H1 (cell line): ENCODE data around the gene SNRPB2. TPM values are rescaled to one million over a fixed set of nuclear protein-coding genes. Genes with fewer than 3 reads are reported as not detected.

ENCODE experiments used
- CTCF ChIA-PET: fragments of 300-600 bp; sonication (Branson Sonifier 250); formaldehyde crosslinking; loops from one replicate; lab custom pipeline; 2021; ENCODE audit not compliant: partially characterized antibody; lab: Charles Lee
- POLR2A ChIA-PET: fragments of 300-600 bp; sonication (Branson Sonifier 250); formaldehyde crosslinking; loops from one replicate; lab custom pipeline; 2021; ENCODE audit warnings: inconsistent platforms; ENCODE audit not compliant: partially characterized antibody; lab: Charles Lee
- DNase-seq, 2 experiments: peaks; one replicate each; pipeline versions ENCODE4 v3.0.0 to v3.0.0-alpha.2; 2010 to 2022; ENCODE audit warnings: low spot score in 2 of 2, low read depth in 1 of 2, mixed read lengths in 1 of 2
- FAIRE-seq: peaks from 2 replicates; lab custom pipeline; 2011; peaks lifted over from hg19 to GRCh38; lab: Jason Lieb, UNC
- H2AFZ ChIP-seq: 2 replicates; pipeline ENCODE4 v1.8.1; 2012; ENCODE audit warnings: low read length, inconsistent platforms
- H2AK5ac ChIP-seq: 2 replicates; pipeline ENCODE4 v1.6.1; 2013; ENCODE audit warnings: low read depth, low read length
- H2BK120ac ChIP-seq: replicated peaks from 2 replicates; pipeline ENCODE3; 2013; ENCODE audit warnings: low read depth, low read length, inconsistent platforms
- H2BK12ac ChIP-seq: 2 replicates; pipeline ENCODE4 v1.6.1; 2013; ENCODE audit warnings: low read depth, low read length
- H2BK15ac ChIP-seq: 2 replicates; pipeline ENCODE4 v1.6.1; 2013; ENCODE audit warnings: low read length
- H2BK20ac ChIP-seq: 2 replicates; pipeline ENCODE4 v1.6.1; 2013; ENCODE audit warnings: low read length
- H2BK5ac ChIP-seq: 2 replicates; pipeline ENCODE4 v1.6.1; 2013; ENCODE audit warnings: low read depth, low read length
- H3K14ac ChIP-seq: 2 replicates; pipeline ENCODE4 v1.6.1; 2013; ENCODE audit warnings: inconsistent platforms; ENCODE audit not compliant: insufficient read length
- H3K18ac ChIP-seq: 2 replicates; pipeline ENCODE4 v1.6.1; 2013; ENCODE audit warnings: low read length; ENCODE audit errors: extremely low read depth
- H3K23ac ChIP-seq: 2 replicates; pipeline ENCODE4 v1.6.1; 2013; ENCODE audit warnings: inconsistent platforms; ENCODE audit not compliant: insufficient read length
- H3K23me2 ChIP-seq: 2 replicates; pipeline ENCODE4 v1.6.1; 2013; ENCODE audit warnings: low read depth, low read length
- H3K27ac ChIP-seq: 2 replicates; pipeline ENCODE4 v1.6.1; 2011; ENCODE audit warnings: low read depth, low read length, inconsistent platforms
- H3K27me3 ChIP-seq, 4 experiments: replicated peaks in 1 of 4; 1 replicate in 1 of 4; 2 replicates in 3 of 4; pipeline versions ENCODE4 v1.6.1 to v1.8.1; 2011 to 2013; ENCODE audit warnings: low read length in 3 of 4, mild to moderate bottlenecking in 3 of 4, inconsistent platforms in 2 of 4, mixed read lengths in 2 of 4, moderate library complexity in 1 of 4; ENCODE audit not compliant: control insufficient read depth in 3 of 4, insufficient read depth in 3 of 4; ENCODE audit errors: extremely low read depth in 1 of 4
- H3K36me3 ChIP-seq, 4 experiments: 2 replicates each; pipeline versions ENCODE4 v1.6.1 to v1.8.1; 2011 to 2013; ENCODE audit warnings: mild to moderate bottlenecking in 4 of 4, low read length in 3 of 4, moderate library complexity in 2 of 4, control low read depth in 1 of 4, inconsistent platforms in 1 of 4; ENCODE audit not compliant: insufficient read depth in 4 of 4, control insufficient read depth in 2 of 4
- H3K4ac ChIP-seq: replicated peaks from 2 replicates; pipeline ENCODE3; 2013; ENCODE audit warnings: low read length, low read depth, mixed read lengths, inconsistent platforms; ENCODE audit not compliant: insufficient read length
- H3K4me1 ChIP-seq, 4 experiments: replicated peaks in 1 of 4; 1 replicate in 1 of 4; 2 replicates in 3 of 4; pipeline versions ENCODE4 v1.6.1 to v1.8.1; 2011 to 2013; ENCODE audit warnings: low read length in 3 of 4, inconsistent platforms in 2 of 4, mixed read lengths in 1 of 4; ENCODE audit not compliant: insufficient read depth in 4 of 4, control insufficient read depth in 3 of 4
- H3K4me2 ChIP-seq, 2 experiments: 2 replicates each; pipeline versions ENCODE4 v1.6.1 to v1.8.1; 2011 to 2013; ENCODE audit warnings: low read depth in 2 of 2, low read length in 2 of 2, control low read depth in 1 of 2, inconsistent platforms in 1 of 2, mild to moderate bottlenecking in 1 of 2; ENCODE audit not compliant: insufficient read depth in 1 of 2
- H3K4me3 ChIP-seq, 4 experiments: fragments of 200-600, 300-600 bp in 1 of 4; sonication (generic), shearing (Covaris generic), sonication (Bioruptor Twin) in 1 of 4; 2 replicates each; pipeline versions ENCODE4 v1.5.1 to v1.8.1; 2011 to 2016; ENCODE audit warnings: low read length in 4 of 4, low read depth in 3 of 4, control low read depth in 2 of 4, inconsistent platforms in 2 of 4, mild to moderate bottlenecking in 2 of 4, mixed read lengths in 1 of 4, moderate library complexity in 1 of 4; ENCODE audit not compliant: insufficient read depth in 2 of 4; ENCODE audit errors: extremely low read depth in 1 of 4
- H3K56ac ChIP-seq: replicated peaks from 2 replicates; pipeline ENCODE3; 2013; ENCODE audit warnings: low read depth, mild to moderate bottlenecking, mixed read lengths, low read length, inconsistent platforms; ENCODE audit not compliant: insufficient read length
- H3K79me1 ChIP-seq: 2 replicates; pipeline ENCODE4 v1.6.1; 2013; ENCODE audit warnings: low read depth, low read length, control low read depth
- H3K79me2 ChIP-seq, 2 experiments: 2 replicates each; pipeline versions ENCODE4 v1.6.1 to v1.8.1; 2012 to 2013; ENCODE audit warnings: low read length in 2 of 2, mild to moderate bottlenecking in 2 of 2, inconsistent platforms in 1 of 2; ENCODE audit not compliant: insufficient read depth in 2 of 2, control insufficient read depth in 1 of 2
- H3K9ac ChIP-seq, 4 experiments: replicated peaks in 1 of 4; 1 replicate in 1 of 4; 2 replicates in 3 of 4; pipeline versions ENCODE4 v1.6.1 to v1.8.1; 2011 to 2013; ENCODE audit warnings: low read depth in 3 of 4, low read length in 3 of 4, control low read depth in 2 of 4, mild to moderate bottlenecking in 2 of 4, moderate library complexity in 2 of 4, inconsistent platforms in 1 of 4; ENCODE audit errors: extremely low read depth in 1 of 4
- H3K9me3 ChIP-seq, 2 experiments: 2 replicates each; pipeline versions ENCODE4 v1.6.1 to v1.8.1; 2012 to 2013; ENCODE audit warnings: mild to moderate bottlenecking in 2 of 2, moderate library complexity in 2 of 2, control low read depth in 1 of 2, inconsistent platforms in 1 of 2, low read depth in 1 of 2, low read length in 1 of 2, mixed read lengths in 1 of 2; ENCODE audit not compliant: insufficient read depth in 2 of 2
- H4K20me1 ChIP-seq, 2 experiments: replicated peaks in 1 of 2; 2 replicates each; pipeline versions ENCODE3 to v1.8.1; 2011 to 2013; ENCODE audit warnings: inconsistent platforms in 2 of 2, low read length in 2 of 2, mild to moderate bottlenecking in 1 of 2; ENCODE audit not compliant: insufficient read depth in 2 of 2, control insufficient read depth in 1 of 2
- H4K5ac ChIP-seq: 2 replicates; pipeline ENCODE4 v1.6.1; 2013; ENCODE audit warnings: low read length, low read depth, mixed read lengths, inconsistent platforms; ENCODE audit not compliant: insufficient read length
- H4K8ac ChIP-seq: 2 replicates; pipeline ENCODE4 v1.8.0; 2013; ENCODE audit warnings: mild to moderate bottlenecking, moderate library complexity, low read length, inconsistent platforms; ENCODE audit not compliant: insufficient read depth; ENCODE audit errors: extremely low read depth
- H4K91ac ChIP-seq: replicated peaks from 2 replicates; pipeline ENCODE3; 2013; ENCODE audit warnings: low read length, mixed read lengths, inconsistent platforms; ENCODE audit not compliant: insufficient read length
- BCL11A ChIP-seq, 2 experiments: IDR thresholded peaks; one replicate each; pipeline ENCODE4 v1.6.1; 2011; ENCODE audit warnings: low read depth in 2 of 2, low read length in 2 of 2, mild to moderate bottlenecking in 2 of 2
- CBX8 ChIP-seq: fragments of 300-800, 300-1000 bp; sonication (generic); IDR thresholded peaks from 2 replicates; pipeline ENCODE4 v1.7.1; 2016; ENCODE audit warnings: low read depth, low read length, borderline replicate concordance
- CEBPB ChIP-seq: IDR thresholded peaks from 2 replicates; pipeline ENCODE4 v1.6.1; 2012; ENCODE audit warnings: low read depth, low read length
- CREB1 ChIP-seq: IDR thresholded peaks from 2 replicates; pipeline ENCODE4 v1.6.1; 2012; ENCODE audit warnings: inconsistent platforms
- CTCF ChIP-seq, 3 experiments: IDR thresholded peaks; 1 replicate in 2 of 3; 2 replicates in 1 of 3; pipeline versions ENCODE4 v1.5.1 to v1.6.1; 2011; ENCODE audit warnings: low read length in 3 of 3, mild to moderate bottlenecking in 3 of 3, inconsistent platforms in 2 of 3, low read depth in 1 of 3, moderate library complexity in 1 of 3; ENCODE audit not compliant: insufficient read depth in 1 of 3; ENCODE audit errors: control extremely low read depth in 1 of 3
- FOSL1 ChIP-seq: IDR thresholded peaks from 2 replicates; pipeline ENCODE4 v1.6.1; 2011; ENCODE audit warnings: mild to moderate bottlenecking, low read depth, low read length, moderate library complexity; ENCODE audit not compliant: insufficient read depth
- JUND ChIP-seq: IDR thresholded peaks from 2 replicates; pipeline ENCODE4 v1.6.1; 2011; ENCODE audit warnings: mild to moderate bottlenecking, improper control_type of control experiment, low read length
- POLR2AphosphoS5 ChIP-seq: IDR thresholded peaks from 2 replicates; pipeline ENCODE4 v1.6.1; 2011; ENCODE audit warnings: low read depth, low read length
- POU5F1 ChIP-seq: IDR thresholded peaks from 2 replicates; pipeline ENCODE4 v1.6.1; 2011; ENCODE audit warnings: low read depth, mild to moderate bottlenecking, low read length, moderate library complexity
- RXRA ChIP-seq: IDR thresholded peaks from 2 replicates; pipeline ENCODE4 v1.6.1; 2011; ENCODE audit warnings: low read depth, mild to moderate bottlenecking, low read length, moderate library complexity; ENCODE audit not compliant: insufficient read depth
- SIRT6 ChIP-seq: IDR thresholded peaks from one replicate; pipeline ENCODE4 v1.7.1; 2012; ENCODE audit warnings: low read length, inconsistent platforms
- SP4 ChIP-seq: IDR thresholded peaks from 2 replicates; pipeline ENCODE4 v1.6.1; 2012; ENCODE audit warnings: low read length, inconsistent platforms
- SRF ChIP-seq: IDR thresholded peaks from 2 replicates; pipeline ENCODE4 v1.6.1; 2011; ENCODE audit warnings: mild to moderate bottlenecking, low read depth, low read length, moderate library complexity
- SUZ12 ChIP-seq: fragments of 200-600 bp; sonication (generic); IDR thresholded peaks from 2 replicates; pipeline ENCODE4 v1.6.1; 2012; ENCODE audit warnings: mild to moderate bottlenecking, inconsistent platforms, low read length, moderate library complexity, mixed read lengths
- whole genome bisulfite sequencing, 2 experiments: shearing (Covaris generic) in 1 of 2; methylation state at CpG; one replicate each; pipeline versions ENCODE4 v1.1.6 to v1.1.7; 2013 to 2015; ENCODE audit warnings: low lambda C conversion rate in 2 of 2, mixed read lengths in 2 of 2, inconsistent platforms in 1 of 2, low coverage in 1 of 2, missing lambda C conversion rate in 1 of 2; ENCODE audit not compliant: insufficient replicate concordance in 2 of 2, insufficient coverage in 1 of 2, insufficient read length in 1 of 2; ENCODE audit errors: extremely low coverage in 1 of 2, missing lambda C conversion rate in 1 of 2; 5-methylcytosine and 5-hydroxymethylcytosine counted together
- polyA plus RNA-seq, 7 experiments: library from polyadenylated mRNA; depleted of rRNA in 3 of 7; stranded (reverse) in 5 of 7; unstranded in 2 of 7; fragments of >200 nt in 5 of 7; fragments of 200-250 nt in 2 of 7; gene quantifications; 1 replicate in 5 of 7; 2 replicates in 1 of 7; 4 replicates in 1 of 7; pipeline versions ENCODE4 v1.2.1 to v1.2.3, GENCODE V29; 2011 to 2013; ENCODE audit warnings: missing spikeins in 2 of 7, mixed read lengths in 2 of 7
- total RNA-seq: library from RNA; stranded (reverse); fragmentation: NEBNext Ultra II Directional; extraction: Animal tissue kit (Norgen Biotek cat#: 25700); gene quantifications from 2 replicates; pipeline ENCODE4 v1.2.1, GENCODE V29; 2021

SNRPB2 gene
- total and polyA plus RNA-seq, 2 of the 8 experiments (the other 6 are each of a cell fraction or from before 2014, with no cell fraction given), result 49.4 to 102 TPM

GRCh38 chr20:16781496-16781895 lies 51.7 kb downstream of the SNRPB2 start:
- no peaks in the 10 kb centered on the region for H3K27me3 ChIP-seq
- no peaks in the 10 kb centered on the region for H3K79me1 ChIP-seq
- FAIRE-seq (no peak), DNase-seq (no peak)
- H4K5ac ChIP-seq, result no peak overlapping the region
- ChIA-PET CTCF (no interaction called here), POLR2A (no interaction called here)
- no peaks in the 10 kb centered on the region for H3K79me2 ChIP-seq
- H3K27ac ChIP-seq, result no peak overlapping the region
- H3K9me3 ChIP-seq, result no peaks in the 10 kb centered on the region
- peaks cover 2 to 7% (median 4%) of the 10 kb centered on the region in 4 experiments; a peak in 3 of 7 replicates for H3K4me1 ChIP-seq
- H4K8ac ChIP-seq, result no peak overlapping the region
- 96% methylated on average over 1 of the region's 1 CpG; no CpG with 5 or more reads in 1 of the 2 experiments for WGBS, 2 experiments
- H2AK5ac ChIP-seq, result no peak overlapping the region
- H3K56ac ChIP-seq, result no peak overlapping the region
- H3K23ac ChIP-seq, result no peak overlapping the region
- no peak overlapping the region for H3K4me2 ChIP-seq
- H4K91ac ChIP-seq, result no peak overlapping the region
- H3K36me3 ChIP-seq, result no peaks in the 10 kb centered on the region
- no peak overlapping the region for H3K4ac ChIP-seq
- no peak overlapping the region for H3K4me3 ChIP-seq
- no peaks in the 10 kb centered on the region for H3K23me2 ChIP-seq
- H2BK15ac ChIP-seq, result no peak overlapping the region
- no peak overlapping the region for H2BK20ac ChIP-seq
- no peak overlapping the region for H3K9ac ChIP-seq
- no peak overlapping the region for H2AFZ ChIP-seq
- no peaks in the 10 kb centered on the region for H4K20me1 ChIP-seq
- no peak overlapping the region for H2BK5ac ChIP-seq
- H2BK12ac ChIP-seq, result no peak overlapping the region
- H3K14ac ChIP-seq, result no peak overlapping the region
- no peak overlapping the region for H2BK120ac ChIP-seq
- H3K18ac ChIP-seq, result no peak overlapping the region
- TF ChIP-seq FOSL1 (no peak), BCL11A (IDR thresholded peaks at IDR 0.05; ENCODE audit: low read depth in 2 of 2, low read length in 2 of 2) (no peak), SRF (no peak), CREB1 (no peak), JUND (no peak), CBX8 (no peak), SIRT6 (no peak), POU5F1 (no peak), SP4 (no peak), RXRA (no peak), POLR2AphosphoS5 (no peak), SUZ12 (no peak), CEBPB (no peak), CTCF (IDR thresholded peaks at IDR 0.05; ENCODE audit: control extremely low read depth in 1 of 3, insufficient read depth in 1 of 3, low read depth in 1 of 3, low read length in 3 of 3) (no peak)
